ENCODE measurements around the gene FGF6.

DNA sequence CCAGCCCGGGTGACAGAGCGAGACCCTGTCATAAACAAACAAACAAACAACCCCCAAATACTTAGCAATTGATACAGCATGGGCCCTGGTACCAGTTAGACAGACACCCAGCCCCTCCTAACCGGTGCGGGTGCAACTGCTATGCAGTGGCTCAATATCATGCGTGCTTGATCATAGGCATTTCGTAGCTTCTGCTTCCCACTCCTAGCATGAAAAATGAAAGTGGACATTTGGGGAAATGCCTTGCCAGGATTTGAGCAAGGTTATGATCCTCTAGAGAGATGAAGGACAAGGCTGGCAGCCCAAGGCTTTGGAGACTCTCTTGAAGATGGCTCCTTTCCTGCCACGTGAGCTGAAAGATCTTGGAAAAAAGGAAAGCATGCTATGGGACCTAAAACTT lies 13.7 kb downstream of the FGF6 start:
- TF ChIP-seq, protein P1, sequence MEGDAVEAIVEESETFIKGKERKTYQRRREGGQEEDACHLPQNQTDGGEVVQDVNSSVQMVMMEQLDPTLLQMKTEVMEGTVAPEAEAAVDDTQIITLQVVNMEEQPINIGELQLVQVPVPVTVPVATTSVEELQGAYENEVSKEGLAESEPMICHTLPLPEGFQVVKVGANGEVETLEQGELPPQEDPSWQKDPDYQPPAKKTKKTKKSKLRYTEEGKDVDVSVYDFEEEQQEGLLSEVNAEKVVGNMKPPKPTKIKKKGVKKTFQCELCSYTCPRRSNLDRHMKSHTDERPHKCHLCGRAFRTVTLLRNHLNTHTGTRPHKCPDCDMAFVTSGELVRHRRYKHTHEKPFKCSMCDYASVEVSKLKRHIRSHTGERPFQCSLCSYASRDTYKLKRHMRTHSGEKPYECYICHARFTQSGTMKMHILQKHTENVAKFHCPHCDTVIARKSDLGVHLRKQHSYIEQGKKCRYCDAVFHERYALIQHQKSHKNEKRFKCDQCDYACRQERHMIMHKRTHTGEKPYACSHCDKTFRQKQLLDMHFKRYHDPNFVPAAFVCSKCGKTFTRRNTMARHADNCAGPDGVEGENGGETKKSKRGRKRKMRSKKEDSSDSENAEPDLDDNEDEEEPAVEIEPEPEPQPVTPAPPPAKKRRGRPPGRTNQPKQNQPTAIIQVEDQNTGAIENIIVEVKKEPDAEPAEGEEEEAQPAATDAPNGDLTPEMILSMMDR (IDR thresholded peaks at IDR 0.05; ENCODE audit: borderline replicate concordance, extremely low read depth, low read length, poor library complexity, severe bottlenecking), result no peak
- TF ChIP-seq EZH2 (IDR thresholded peaks at IDR 0.05; ENCODE audit: borderline replicate concordance, low read depth, low read length, severe bottlenecking), result no peak

Measured in DND-41 (cell line).